ENCODE data around the gene HPS4. TPM values are rescaled to one million over a fixed set of nuclear protein-coding genes. Genes with fewer than 3 reads are reported as not detected.
"Not testable (repeated sequence)": the region's sequence is repeated elsewhere in the genome, so short reads cannot be mapped to it uniquely, and the experiment has no call there.

The HPS4 gene
- total RNA-seq (2014; rRNA removed; shearing (Covaris generic)): 23.6 and 32.7 TPM in 2 replicates

DNA sequence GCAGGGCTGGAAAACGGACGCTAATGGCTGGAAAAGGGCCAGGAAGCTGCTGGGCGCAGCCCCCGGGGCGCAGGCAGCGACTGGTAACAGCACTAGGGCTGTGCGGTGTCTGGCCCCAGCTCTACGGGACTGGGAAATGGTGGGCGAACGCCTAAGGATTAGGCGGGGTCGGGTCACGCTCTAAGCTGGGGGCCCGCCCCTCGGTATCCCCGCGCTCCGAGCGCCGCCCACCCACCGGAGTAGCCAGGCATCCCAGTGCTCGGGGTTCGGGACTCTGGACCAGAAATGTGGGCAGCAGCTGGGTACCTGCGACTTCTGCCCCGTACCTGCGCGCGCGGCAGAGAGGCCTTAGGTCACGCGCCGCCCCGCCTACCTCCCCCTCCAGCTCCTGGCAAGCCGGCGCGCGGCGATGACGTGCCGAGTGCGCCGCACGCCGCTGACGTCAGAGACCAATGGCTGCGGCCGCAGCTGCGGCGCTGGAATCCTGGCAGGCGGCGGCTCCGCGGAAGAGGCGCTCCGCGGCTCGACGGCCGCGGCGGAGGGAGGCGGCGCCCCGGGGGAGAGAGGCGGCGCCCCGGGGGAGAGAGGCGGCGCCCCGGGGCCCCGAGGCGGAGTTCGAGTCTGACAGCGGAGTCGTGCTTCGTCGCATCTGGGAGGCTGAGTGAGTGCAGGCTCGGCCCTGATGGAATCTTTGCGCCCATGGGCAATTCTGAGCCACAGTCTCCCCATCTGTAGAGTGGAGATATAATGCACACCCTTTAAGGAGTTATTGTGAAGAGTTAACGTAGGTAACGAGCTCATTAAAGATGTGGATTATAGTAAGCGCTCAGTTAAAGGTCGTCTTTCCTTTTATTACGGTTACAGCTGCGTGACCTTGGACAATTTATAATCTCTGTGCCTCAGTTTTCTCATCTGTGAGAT is at the start of gene HPS4, which contains the start of gene SRRD:
Gene HPS4, minus strand, starts transcription at position 345 of the 921 bp plus-strand sequence. CDS start 2,021 bp downstream, outside the sequence.
Gene SRRD, plus strand, starts transcription at position 439 of the 921 bp plus-strand sequence. Its CDS starts 14 bp downstream, at position 453.
- DNase-seq (ENCODE audit: low spot score): peak; percentile 85

DNA sequence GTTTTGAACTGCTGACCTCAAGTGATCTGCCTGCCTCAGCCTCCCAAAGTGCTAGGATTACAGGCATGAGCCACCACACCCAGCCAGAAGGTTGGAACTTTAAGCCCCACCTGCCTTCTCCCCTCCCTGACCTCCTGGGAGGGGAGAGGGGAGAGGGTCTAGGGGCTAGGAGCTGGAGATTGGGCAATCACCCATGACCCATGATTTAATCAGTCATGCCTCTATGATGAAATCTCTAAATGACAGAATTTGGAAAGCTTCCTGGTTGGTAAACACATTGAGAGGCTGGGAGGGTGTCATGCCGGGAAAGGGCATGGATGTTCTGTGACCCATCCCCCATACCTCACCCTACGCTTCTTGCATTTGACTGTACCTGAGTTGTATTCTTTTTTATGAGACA is 45.8 kb upstream of the HPS4 start:
- in situ Hi-C loops (cut with HindIII; ENCODE audit: low sequenced_read_pairs): no loop called here
- DNase-seq (ENCODE audit: low spot score): no peak

More for the DNA sequence above, at the start of gene HPS4, which contains the start of gene SRRD:
- in situ Hi-C loops (cut with HindIII; ENCODE audit: low sequenced_read_pairs): no loop called here

DNA sequence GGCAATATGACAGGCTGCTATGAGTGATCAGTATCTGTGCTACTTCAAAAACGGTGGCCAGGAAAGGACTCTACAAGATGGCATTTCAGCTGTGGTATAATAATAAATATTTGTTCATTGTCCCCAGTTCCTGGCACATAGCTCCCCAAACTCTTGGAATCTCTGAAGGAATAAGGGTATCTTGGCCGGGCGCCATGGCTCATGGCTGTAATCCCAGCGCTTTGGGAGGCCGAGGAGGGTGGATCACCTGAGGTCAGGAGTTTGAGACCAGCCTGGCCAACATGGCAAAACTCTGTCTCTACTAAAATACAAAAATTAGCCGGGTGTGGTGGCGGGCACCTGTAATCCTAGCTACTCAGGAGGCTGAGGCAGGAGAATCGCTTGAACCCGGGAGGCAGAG is 44.9 kb upstream of the HPS4 start:
- not testable (repeated sequence) for DNase-seq (ENCODE audit: low spot score)

DNA sequence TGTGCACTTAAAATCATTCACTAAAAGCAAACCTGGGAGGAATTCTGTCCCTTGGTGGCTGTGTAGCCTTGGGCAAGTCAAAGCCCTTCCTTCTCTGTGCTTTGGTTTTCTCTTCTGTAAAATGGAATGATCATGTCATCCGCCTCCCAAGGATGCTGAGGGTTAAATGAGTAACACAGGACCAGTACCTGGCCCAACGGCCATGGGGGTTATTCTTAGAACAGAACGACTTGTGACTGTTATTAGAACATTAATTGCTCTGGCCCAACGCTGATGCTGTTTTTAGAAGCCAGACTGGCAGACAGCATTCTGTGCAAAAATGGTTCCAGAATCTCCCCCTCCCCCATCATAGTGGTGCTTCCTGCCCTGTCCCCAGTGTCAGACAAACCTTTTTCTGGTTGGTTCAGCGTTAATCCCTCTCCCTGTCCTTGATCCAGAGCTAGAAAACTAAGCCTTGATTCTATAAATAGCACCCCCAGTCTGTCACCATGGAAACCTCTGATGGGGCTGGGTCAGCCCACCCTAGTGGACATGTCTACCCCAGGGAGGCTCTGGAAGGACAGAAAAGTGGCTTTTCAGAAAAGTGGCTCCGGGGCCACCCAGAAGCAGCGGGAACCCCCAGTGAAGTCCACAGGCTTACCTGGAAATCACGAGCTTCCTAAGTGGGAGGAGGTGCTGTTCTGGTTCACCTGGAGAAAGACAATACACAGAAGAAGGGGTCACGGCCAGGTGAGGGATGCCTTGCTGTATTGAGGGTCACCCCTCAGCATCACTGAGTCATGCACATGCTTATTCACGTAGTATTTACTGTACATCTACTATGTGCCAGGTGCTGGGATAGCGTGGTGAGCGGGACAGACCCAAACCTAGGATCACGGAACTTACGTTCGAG is 44.2 kb upstream of the HPS4 start:
- DNase-seq (ENCODE audit: low spot score): no peak
- in situ Hi-C loops (cut with HindIII; ENCODE audit: low sequenced_read_pairs): no loop called here

More for the DNA sequence above, 44.9 kb upstream of the HPS4 start:
- in situ Hi-C loops (cut with HindIII; ENCODE audit: low sequenced_read_pairs): not testable (repeated sequence)

DNA sequence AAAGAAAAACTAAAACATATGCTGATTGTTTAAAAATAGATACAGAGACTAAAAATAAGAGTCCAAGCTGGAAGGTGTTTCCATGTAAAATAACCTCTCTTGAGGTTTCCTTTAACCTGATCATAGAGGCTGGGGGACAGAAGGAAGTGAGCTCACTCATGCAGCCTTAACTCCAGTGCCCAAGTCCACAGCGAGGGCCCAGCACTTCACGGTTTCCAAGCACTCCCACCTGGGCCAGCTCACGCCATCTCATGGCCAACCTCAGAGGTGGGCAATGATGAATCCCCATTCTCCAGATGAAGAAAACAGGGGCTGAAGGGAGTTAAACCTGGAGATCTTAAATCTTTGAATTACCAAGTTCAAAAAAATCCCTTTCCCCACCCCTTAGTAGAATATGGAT is 43.6 kb upstream of the HPS4 start:
- DNase-seq (ENCODE audit: low spot score): no peak
- in situ Hi-C loops (cut with HindIII; ENCODE audit: low sequenced_read_pairs): no loop called here

DNA sequence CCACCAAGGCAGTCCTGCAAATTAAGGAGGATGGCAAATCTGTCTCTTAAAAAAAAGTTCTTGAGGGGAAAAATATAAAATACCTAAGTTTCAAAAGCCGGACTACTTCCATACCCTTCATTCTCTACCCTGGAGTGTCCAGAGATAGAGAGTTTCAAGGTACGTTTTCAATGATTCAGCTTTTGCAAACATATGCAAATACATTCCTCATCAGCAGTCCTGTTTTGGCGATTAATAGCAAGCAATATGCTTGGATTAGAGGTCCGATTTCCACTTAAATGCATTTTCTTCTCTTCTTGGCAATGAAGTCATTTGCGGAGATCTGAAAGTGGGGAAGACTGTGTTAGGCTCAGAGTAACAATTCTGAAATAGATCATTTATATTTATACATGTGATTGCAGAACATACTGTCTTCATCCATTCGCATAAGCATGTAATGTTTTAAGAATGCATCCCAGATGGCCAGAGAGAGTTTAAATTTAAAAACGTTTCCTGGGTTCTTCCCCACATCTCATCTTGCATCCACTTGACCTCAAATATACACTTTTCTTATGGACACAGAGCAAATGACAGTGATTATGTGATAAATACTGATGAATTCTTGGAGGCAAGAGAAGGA is 42.5 kb upstream of the HPS4 start:
- in situ Hi-C loops (cut with HindIII; ENCODE audit: low sequenced_read_pairs): no loop called here

DNA sequence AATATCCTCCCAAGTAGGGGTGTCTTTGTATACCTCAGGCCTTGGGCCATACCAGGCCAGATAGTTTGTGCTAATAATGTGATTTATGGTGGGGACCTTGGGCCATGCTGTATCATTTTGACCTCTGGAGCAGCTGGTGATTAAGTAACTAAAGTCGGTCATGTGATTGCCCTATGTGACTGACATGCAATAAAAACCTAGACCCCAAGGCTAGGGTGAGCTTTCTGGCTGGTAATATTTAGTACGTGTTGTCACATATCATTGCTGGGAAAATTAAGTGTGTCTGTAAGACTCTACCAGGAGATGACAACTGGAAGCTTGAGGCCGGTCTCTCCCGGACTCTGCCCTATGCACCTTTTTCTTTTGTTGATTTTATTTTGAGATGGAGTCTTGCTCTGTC is 41.3 kb upstream of the HPS4 start:
- in situ Hi-C loops (cut with HindIII; ENCODE audit: low sequenced_read_pairs): no loop called here
- DNase-seq (ENCODE audit: low spot score): no peak

More for the DNA sequence above, 42.5 kb upstream of the HPS4 start:
- no peak for DNase-seq (ENCODE audit: low spot score)

DNA sequence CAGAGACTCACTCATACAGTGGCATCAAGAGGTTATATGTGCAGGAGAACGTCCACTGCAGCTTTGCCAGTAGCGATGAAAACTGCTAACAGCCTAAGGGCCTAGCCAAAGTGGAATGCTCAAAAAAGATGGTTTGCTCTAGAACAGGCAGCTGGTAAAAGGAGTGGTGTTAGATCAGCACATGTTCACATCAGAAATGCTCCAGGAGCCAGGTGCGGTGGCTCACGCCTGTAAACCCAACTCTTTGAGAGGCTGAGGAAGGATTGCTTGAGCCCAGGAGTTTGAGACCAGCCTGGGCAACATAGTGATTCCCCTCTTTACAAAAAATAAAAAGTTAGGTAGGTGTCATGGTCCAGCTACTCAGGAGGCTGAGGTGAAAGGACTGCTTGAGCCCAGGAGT is 39.0 kb upstream of the HPS4 start:
- in situ Hi-C loops (cut with HindIII; ENCODE audit: low sequenced_read_pairs): no loop called here

DNA sequence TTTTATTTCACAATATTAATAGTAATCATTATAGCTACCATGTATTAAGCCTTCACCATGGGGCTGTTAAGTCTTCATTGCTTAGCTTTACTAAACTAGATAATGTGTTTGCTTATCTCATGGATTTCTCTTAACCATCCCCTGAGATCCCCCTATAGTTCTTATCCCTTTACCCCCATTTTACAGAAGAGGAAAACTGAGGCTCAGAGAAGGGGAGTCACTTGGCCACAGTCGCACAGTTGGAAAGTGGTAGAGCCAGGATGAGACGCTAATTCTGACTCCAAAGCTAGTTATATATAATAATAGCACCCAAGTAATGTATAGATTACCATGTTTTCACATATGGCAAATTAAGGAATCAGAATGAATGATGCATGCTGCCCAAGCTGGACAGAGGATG is 38.4 kb upstream of the HPS4 start:
- DNase-seq (ENCODE audit: low spot score): no peak
- in situ Hi-C loops (cut with HindIII; ENCODE audit: low sequenced_read_pairs): no loop called here

More for the DNA sequence above, 39.0 kb upstream of the HPS4 start:
- no peak for DNase-seq (ENCODE audit: low spot score)

DNA sequence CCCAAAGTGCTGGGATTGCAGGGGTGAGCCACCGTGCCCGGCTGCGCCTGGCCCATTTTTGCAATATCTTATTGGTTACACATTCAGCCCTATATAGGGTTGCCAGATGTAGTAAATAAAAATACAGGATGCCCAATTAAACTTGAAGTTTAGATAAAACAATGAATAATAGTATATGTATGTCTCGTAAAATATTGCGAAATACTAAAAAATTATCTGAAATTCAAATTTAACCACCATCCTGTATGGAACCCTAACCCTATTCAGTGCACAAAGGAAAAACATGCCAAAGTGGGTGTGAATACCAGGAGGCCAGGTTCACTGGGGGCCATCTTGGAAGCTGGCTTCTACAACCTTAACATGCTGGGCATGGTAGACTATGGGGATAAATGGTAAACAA is 33.8 kb upstream of the HPS4 start:
- in situ Hi-C loops (cut with HindIII; ENCODE audit: low sequenced_read_pairs): no loop called here
- DNase-seq (ENCODE audit: low spot score): no peak

DNA sequence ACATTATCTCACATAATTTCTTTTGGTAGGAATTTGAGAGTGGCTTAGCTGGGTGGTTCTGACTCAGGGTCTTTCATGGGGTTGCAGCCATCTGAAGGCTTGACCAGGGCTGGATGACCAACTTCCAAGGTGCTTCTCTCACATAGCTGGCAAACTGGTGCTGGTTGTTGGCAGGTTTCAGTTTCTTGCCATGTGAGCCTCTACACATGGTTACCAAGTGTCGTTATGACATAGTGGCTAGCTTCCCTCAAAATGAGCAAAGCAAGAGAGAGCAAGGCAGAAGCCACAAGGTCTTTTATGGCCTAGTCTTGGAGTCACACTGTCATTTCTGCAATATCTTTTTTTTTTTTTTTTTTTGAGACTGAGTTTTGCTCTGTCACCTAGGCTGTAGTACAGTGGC is 32.9 kb upstream of the HPS4 start:
- DNase-seq (ENCODE audit: low spot score): no peak
- in situ Hi-C loops (cut with HindIII; ENCODE audit: low sequenced_read_pairs): no loop called here

DNA sequence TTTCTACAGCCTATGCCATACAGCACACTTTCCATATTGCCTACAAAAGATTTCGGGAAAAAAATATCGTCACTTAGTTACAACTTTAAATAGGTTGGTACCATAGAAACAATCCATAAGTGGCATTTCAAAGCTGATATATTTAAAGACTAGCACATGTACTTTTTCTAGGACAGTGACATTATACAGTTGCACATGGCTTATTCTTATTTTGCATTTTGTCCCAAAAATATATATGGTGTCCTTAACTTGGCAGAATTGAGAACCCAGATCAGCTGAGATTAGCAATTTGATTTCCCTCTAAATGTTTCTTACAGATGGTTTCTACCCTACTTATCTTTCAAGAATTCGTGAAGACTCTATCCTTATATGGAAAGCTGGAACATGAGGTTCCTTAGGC is 32.3 kb upstream of the HPS4 start:
- in situ Hi-C loops (cut with HindIII; ENCODE audit: low sequenced_read_pairs): no loop called here
- no peak for DNase-seq (ENCODE audit: low spot score)

DNA sequence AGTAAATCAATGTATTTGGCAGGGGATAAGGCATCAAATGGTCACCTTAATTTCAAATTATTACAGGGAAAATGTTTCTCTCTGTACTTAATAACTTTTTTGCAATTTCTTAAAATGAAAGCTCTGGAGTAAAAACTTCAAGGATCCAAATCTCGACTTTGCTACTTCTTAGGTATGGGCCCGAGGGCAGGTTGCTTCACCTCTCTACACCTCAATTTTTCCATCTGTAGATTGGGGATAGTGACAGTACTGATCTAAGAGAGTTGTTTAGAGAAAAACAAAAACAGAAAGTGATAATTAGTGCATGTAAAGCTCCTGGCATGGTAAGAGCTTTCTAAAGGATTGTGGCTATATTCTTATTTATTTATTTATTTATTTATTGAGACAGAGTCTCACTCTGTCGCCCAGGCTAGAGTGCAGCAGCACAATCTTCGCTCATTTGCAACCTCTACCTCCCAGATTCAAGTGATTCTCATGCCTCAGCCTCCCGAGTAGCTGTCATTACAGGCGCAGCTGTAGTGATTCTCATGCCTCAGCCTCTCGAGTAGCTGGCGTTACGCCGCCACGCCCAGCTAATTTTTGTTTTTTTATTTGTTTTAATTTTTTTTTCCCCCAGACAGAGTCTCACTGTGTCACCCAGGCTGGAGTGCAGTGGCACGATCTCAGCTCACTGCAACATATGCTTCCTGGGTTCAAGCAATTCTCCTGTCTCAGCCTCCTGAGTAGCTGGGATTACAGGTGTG is 31.0 kb upstream of the HPS4 start:
- in situ Hi-C loops (cut with HindIII; ENCODE audit: low sequenced_read_pairs): no loop called here

DNA sequence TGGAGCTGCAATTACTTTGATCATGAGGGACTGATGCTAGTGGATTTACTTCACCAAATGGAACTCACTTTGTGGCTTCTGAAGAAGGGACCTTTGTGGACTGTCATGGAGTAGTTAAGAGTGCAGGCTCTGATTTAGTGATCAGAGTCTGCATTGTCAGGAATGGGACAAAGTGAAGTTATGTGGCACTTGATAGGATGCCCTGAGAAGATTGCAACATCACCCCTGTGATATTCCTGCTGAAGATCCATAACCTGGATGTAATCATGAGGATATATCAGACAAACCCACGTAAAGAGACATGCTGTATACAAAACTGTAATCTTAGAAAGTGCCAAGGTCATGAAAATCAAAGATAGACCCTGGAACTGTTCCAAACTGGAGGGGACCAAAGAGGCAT is 30.3 kb upstream of the HPS4 start:
- in situ Hi-C loops (cut with HindIII; ENCODE audit: low sequenced_read_pairs): no loop called here
- DNase-seq (ENCODE audit: low spot score): no peak

More for the DNA sequence above, 31.0 kb upstream of the HPS4 start:
- no peak for DNase-seq (ENCODE audit: low spot score)

DNA sequence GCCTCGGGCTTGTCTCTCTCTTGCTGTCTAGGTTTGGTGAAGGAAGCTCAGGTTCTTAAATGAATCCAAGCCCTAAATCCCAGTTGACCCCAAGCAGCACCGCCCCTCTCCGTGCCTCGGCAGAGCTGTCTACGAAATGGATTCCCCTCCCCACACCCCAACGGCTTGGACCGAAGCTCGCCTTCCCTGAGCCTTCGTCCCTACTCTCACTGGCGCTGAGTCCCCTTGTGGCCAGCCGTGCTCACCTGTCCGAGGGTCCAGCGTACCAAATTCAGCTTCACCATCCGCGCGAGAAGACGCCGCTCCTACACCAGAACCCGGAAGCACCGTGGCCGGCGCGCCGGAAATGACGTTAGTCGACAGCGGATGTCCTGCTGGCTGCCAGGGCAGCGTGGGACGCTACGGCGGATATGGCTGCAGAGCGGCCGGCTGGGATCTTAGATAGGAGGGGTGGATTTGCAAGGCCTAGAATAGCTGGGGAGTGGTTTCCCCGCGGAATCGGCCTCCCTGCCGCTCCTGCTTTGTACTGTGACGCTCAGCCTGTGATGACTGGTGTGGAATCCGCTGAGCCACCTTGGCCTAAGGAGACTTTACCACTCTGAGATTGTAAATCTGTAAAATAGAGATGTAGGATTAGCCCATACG is 28.7 kb upstream of the HPS4 start, which contains the start of gene TFIP11:
Gene TFIP11, minus strand, starts transcription at position 325 of the 645 bp plus-strand sequence. CDS start 2,201 bp downstream, outside the sequence.
- peak; percentile 94 for DNase-seq (ENCODE audit: low spot score)
- in situ Hi-C loops (cut with HindIII; ENCODE audit: low sequenced_read_pairs): no loop called here

DNA sequence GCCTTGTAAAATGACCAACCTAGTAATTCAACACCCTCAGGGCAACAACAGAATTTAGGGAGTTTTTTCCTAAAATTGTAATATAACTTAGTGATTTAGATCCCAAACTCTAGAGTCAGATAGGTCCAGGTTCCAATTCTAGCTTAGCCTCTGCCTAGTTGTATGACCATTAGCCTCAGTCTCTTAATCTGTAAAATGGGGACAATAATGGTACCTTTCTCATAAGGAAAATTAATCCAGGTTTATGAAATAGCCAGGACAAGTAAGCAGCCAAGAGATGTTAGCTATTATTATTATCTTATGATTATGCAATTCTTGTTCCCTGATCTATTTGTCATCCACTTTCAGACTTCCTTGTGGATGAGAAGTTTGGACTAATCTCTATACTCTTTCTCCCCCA is 24.6 kb upstream of the HPS4 start:
- DNase-seq (ENCODE audit: low spot score): no peak
- in situ Hi-C loops (cut with HindIII; ENCODE audit: low sequenced_read_pairs): no loop called here

DNA sequence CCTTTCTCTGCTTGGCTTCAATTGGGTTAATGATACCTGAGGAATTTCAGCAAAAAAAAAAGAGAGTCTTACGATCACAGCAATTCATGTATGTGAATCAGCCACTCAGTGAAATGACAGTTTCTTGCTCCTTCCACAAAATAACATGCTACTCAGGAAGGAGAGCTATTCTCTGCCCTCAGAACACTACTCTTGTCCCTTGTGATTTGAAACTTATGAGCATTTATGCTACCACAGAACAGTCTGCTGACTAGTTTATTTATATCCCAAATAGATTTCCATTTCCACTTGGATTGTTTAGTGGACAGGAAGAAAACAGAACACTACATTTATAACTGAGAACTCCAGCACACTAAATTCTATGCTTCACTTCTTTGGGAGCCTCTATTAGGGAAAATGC is 20.2 kb upstream of the HPS4 start:
- no peak for DNase-seq (ENCODE audit: low spot score)
- in situ Hi-C loops (cut with HindIII; ENCODE audit: low sequenced_read_pairs): no loop called here
